Stimulated activated CD8-positive, alpha-beta memory T cell treated with anti-CD3 and anti-CD28 coated beads, Interleukin-7, amount 100 ng/mL, for 24 hours (primary cell): ENCODE measurements around the gene CLCA1.

Source experiments
- DNase-seq: peaks from one replicate; pipeline ENCODE4 v3.0.0-alpha.2; 2020; ENCODE audit warnings: low read depth

The CLCA1 gene

DNA sequence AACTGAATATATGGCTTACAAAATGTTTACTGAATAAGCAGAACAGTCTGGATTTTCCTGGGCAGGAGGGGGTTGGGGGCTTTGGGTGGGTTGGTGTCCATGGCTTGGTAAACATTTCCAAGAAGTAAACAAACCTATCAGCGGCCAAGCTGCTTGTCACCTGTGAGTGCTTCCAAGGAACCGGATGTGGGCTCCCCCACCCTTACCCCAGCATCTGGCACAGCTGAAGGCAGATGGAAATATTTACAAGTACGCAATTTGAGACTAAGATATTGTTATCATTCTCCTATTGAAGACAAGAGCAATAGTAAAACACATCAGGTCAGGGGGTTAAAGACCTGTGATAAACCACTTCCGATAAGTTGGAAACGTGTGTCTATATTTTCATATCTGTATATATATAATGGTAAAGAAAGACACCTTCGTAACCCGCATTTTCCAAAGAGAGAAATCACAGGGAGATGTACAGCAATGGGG lies at the start of gene CLCA1:
CLCA1 (plus strand) TSS at position 427 of the 477 bp plus-strand sequence; CDS start at position 472, 45 bp downstream.
- no peak for DNase-seq

- no peak for DNase-seq
Observed at GRCh38 chr1:86419277-86419903, 49.3 kb upstream of the CLCA1 start.

- DNase-seq: no peak
Observed at GRCh38 chr1:86421601-86422280, 47.0 kb upstream of the CLCA1 start.

DNA sequence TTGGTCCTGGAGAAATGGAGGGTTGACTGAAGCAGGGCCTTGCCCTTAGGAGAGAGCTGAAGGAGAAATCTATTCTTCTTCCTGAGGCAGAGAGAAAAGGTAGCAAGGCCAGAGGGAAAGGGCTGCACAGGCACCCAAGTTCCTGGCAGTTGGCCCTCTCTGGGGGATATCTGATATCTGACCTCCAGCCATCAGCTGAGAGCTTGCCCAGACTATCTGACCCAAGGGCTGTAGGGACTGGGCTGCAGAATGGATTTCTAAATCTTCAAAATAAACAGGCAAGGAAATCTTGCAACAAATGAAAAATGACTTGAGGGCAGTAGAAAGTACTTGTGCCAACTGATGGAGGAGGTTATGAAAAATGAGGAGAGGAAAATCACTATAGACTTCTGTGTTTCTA lies 45.3 kb upstream of the CLCA1 start:
- no peak for DNase-seq

- DNase-seq: no peak
Observed at GRCh38 chr1:86423873-86424272, 44.9 kb upstream of the CLCA1 start, which contains the start of gene CLCA2. Gene CLCA2, plus strand, starts transcription at chr1:86424171. Its CDS starts 77 bp downstream, at chr1:86424248.

DNA sequence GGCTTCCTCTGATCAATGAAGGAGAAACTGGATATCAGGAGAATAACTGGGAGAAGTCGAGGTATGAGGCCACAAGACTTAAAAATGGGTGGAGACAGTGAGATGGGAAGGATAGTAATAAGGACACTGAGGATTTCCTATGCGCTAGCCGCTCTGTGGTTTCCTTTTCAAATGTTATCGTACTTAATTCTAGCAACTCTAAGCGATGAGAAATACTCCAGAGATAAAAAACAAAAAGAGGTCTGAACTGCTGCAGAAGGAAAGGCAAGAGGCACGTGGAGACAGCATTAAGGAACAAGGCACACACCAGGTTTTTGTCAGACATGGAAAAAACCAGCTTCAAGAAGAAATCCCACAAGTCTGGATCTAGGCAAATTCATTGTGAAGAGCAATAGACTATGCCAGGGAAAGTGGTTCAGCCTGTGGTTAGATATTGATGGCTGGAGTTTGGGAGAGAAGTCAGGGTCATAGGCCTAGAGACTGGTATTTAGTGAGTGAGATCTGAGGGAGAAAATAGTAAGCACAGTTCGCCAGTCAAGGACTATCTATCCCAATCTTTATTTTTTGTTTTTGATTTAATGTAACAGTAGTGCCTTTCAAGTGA lies 39.5 kb upstream of the CLCA1 start:
- DNase-seq: no peak

DNA sequence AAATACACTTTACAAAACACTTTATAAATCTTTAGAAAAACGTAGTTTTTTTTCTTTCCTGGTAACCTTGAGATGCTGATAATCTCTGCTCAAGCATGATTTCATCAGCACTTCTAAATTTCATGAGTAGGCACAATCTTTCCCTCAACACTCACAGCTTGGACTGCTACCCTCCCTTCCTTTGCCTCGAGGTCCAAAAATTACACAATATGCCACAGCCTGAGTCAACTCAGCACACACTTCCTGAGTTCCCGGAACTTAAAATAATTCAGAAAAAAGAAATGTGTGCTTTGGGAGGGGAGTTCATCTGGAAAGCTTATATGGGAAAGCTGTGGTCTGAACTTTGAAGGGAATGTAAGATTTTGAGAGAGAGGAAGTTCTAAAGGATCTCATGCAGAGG lies 38.9 kb upstream of the CLCA1 start:
- no peak for DNase-seq

GRCh38 chr1:86430376-86430775 lies 38.4 kb upstream of the CLCA1 start:
- no peak for DNase-seq

DNA sequence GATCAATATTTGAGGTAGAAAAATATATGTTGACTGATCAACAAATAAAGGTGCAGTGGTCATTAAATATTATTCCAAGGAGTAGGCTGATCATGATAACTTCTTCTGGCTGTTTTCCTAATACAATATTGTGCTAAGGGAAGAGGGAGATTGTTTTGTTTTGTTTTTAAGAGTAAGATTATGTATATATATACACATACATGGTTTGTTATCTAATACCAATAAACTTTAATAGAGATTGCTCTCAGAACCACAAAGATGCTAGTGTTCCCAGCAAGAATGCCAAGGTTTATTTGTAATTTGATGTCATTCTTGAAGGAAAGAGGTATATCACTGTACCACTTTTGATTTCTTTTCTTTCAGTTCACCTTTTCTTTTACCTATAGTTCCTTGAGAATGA lies 34.7 kb upstream of the CLCA1 start:
- no peak for DNase-seq

GRCh38 chr1:86435327-86435726 lies 33.4 kb upstream of the CLCA1 start:
- DNase-seq: no peak

DNA sequence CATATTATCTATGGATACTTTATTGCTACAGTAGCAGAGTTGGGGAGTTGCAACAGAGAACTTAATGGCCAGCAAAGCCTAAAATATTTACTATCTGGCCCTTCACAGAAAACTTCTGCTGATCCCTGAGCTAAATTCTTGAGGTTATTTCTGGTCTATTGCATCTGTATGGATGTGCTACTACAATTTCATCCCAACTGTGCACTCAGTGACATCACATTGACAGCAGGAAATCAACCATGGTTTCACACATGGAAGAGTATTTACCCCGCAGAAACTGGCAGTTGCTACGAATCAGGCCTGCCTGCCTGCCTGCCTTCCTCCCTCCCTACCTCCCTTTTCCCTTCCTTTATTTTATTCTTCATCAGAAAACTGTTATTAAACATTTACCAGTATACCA lies 32.7 kb upstream of the CLCA1 start:
- DNase-seq: no peak

DNA sequence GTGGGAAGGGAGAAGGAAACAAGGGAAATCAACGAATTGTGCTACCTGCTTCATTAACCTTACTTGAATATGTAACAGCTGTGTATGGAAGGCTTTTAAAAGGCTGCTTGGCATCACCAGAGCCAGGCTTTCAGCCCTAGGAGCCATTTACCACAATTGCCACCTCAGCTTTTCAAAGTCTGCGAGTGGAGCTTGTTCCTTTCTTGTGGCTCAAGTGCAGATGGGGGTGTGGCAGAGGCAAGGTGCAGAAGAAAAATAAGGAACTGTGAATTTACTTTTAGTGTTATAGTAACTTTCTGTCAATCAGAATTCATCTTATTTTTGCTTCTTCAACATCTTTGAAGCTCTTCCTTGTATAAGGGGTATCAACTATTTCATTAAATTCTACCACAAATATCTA lies 27.1 kb upstream of the CLCA1 start:
- DNase-seq: no peak

GRCh38 chr1:86441997-86442396 lies 26.7 kb upstream of the CLCA1 start:
- no peak for DNase-seq

DNA sequence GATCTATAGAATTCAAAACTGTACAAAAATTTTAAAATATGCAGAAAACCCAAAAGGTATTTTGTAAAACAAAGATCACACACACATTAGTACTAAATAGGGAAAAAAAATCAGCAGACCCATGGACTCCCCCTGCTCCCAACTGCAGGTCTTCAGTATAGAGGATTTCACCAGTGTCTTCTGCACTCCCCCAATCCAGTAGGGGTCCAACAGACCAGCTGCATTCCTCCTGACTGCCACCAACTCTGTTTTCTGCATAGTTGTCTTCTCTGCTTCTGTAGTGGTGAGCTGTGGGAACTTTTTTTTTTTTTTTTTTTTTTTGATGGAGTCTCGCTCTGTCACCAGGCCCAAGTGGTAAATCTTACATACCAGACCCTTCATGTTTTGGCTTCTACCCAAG lies 22.8 kb upstream of the CLCA1 start:
- no peak for DNase-seq

DNA sequence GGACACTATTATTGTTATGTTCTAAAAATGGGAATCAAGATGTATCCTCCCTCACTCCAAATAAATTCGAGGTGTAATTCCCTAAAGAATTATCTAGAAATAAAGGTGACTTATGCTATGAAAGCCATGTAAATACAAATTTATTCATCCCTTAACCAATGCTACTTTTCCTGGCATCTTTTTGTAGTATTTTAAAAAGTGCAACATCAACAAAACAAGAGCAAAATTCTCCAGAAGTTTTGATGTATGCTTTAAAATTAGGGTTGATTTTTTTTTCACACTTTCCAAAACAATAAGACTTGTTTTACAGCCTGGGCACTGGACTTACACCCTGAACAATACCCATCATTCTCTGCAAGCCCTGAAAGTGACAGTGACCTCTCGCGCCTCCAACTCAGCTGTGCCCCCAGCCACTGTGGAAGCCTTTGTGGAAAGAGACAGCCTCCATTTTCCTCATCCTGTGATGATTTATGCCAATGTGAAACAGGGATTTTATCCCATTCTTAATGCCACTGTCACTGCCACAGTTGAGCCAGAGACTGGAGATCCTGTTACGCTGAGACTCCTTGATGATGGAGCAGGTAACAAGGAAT lies 21.4 kb upstream of the CLCA1 start:
- DNase-seq: no peak

- no peak for DNase-seq
Observed at GRCh38 chr1:86448670-86449069, 20.1 kb upstream of the CLCA1 start.

- no peak for DNase-seq
Observed at GRCh38 chr1:86449103-86449502, 19.6 kb upstream of the CLCA1 start.

GRCh38 chr1:86450847-86451246 lies 17.9 kb upstream of the CLCA1 start:
- DNase-seq: no peak

DNA sequence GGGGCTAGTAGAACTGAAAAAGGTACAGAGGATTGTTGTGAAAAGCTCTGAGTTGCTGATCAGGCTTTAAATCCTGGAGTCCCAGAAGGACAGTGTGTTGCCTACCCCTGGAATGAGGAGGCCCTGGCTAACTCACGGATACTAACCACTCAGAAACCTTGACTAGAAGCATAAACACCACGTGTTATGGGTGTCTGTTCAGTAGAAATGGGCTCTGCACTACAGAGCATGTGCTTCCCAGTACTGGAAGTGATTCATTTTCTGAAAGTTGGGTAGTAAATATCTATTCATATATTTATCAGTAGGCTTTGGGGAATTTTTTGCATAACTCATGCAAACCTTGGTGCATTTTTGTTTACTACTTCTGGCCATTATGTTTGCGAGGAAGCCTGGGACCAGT lies 15.1 kb upstream of the CLCA1 start:
- no peak for DNase-seq

DNA sequence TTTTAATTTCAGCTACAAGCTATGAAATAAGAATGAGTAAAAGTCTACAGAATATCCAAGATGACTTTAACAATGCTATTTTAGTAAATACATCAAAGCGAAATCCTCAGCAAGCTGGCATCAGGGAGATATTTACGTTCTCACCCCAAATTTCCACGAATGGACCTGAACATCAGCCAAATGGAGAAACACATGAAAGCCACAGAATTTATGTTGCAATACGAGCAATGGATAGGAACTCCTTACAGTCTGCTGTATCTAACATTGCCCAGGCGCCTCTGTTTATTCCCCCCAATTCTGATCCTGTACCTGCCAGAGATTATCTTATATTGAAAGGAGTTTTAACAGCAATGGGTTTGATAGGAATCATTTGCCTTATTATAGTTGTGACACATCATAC lies 13.7 kb upstream of the CLCA1 start:
- no peak for DNase-seq

DNA sequence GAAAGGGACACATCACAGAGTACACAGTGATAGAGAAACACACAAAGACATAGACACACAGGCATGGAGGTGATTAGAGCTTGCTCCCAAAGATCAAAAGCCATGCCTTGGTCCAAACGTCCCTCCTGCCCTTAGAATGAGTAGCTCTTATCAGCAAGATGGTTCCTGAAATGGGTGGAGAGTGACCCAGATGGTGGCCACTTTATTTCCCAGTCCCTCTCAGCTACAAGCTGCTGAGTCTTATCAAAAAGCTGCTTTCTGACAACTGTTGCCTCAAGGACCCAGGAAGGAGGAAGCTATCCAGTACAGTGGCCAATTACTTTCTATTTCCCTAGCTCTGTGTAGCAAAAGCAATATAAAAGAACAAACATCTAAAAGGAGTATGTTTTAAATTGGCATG lies 7.7 kb upstream of the CLCA1 start:
- DNase-seq: no peak

GRCh38 chr1:86461482-86461881 lies 7.2 kb upstream of the CLCA1 start:
- no peak for DNase-seq

- DNase-seq: no peak
Observed at GRCh38 chr1:86464819-86465218, 3.9 kb upstream of the CLCA1 start.
